SU-DHL-6 (cell line): ENCODE results near the gene MYO1H.

Experiments
- H2AFZ ChIP-seq: fragments of 200-600 bp; sonication (generic); 2 replicates; pipeline ENCODE4 v1.6.1; 2014; ENCODE audit warnings: low read depth, mild to moderate bottlenecking, moderate library complexity, mixed read lengths, antibody characterized with exemption, low read length; ENCODE audit not compliant: severe bottlenecking
- H3F3A ChIP-seq: fragments of 200-600 bp; shearing (Covaris generic); 2 replicates; pipeline ENCODE4 v1.6.0; 2016; ENCODE audit warnings: antibody characterized with exemption, mild to moderate bottlenecking; ENCODE audit not compliant: insufficient read depth
- H3K27ac ChIP-seq: fragments of 200-600 bp; sonication (generic); 2 replicates; pipeline ENCODE4 v1.5.1; 2016; ENCODE audit warnings: low read depth, mild to moderate bottlenecking, low read length, moderate library complexity, mixed read lengths
- H3K27me3 ChIP-seq: fragments of 200-600 bp; sonication (generic), shearing (Covaris generic); 2 replicates; pipeline ENCODE4 v1.6.0; 2014; ENCODE audit warnings: mild to moderate bottlenecking, low read length
- H3K36me3 ChIP-seq: fragments of 200-600 bp; sonication (generic); 2 replicates; pipeline ENCODE4 v1.6.1; 2014; ENCODE audit warnings: mild to moderate bottlenecking, low read length, mixed read lengths
- H3K4me2 ChIP-seq: fragments of 300-600, 200-600 bp; shearing (Covaris generic), sonication (generic); 2 replicates; pipeline ENCODE4 v1.6.0; 2014; ENCODE audit warnings: low read length, low read depth, mild to moderate bottlenecking; ENCODE audit not compliant: poor library complexity, severe bottlenecking
- H3K4me3 ChIP-seq: fragments of 200-600 bp; sonication (generic); 2 replicates; pipeline ENCODE4 v1.5.1; 2014; ENCODE audit warnings: antibody characterized with exemption, low read length, mild to moderate bottlenecking, mixed read lengths; ENCODE audit not compliant: insufficient read depth, poor library complexity, severe bottlenecking
- H3K79me2 ChIP-seq: fragments of 200-600 bp; sonication (generic); 2 replicates; pipeline ENCODE4 v1.6.1; 2014; ENCODE audit warnings: mild to moderate bottlenecking, low read length, moderate library complexity; ENCODE audit not compliant: insufficient read depth
- H3K9ac ChIP-seq: fragments of 200-600 bp; sonication (generic); 2 replicates; pipeline ENCODE4 v1.7.0; 2014; ENCODE audit warnings: mild to moderate bottlenecking, low read length
- H3K9me2 ChIP-seq: fragments of 200-600 bp; sonication (generic); replicated peaks from 2 replicates; pipeline ENCODE4 v1.6.1; 2014; ENCODE audit warnings: low read length; ENCODE audit not compliant: insufficient read depth
- H3K9me3 ChIP-seq: fragments of 200-600 bp; sonication (generic); 2 replicates; pipeline ENCODE4 v1.6.1; 2014; ENCODE audit warnings: low read length, mixed read lengths; ENCODE audit not compliant: insufficient read depth
- H4K20me1 ChIP-seq: fragments of 200-600 bp; sonication (generic); 2 replicates; pipeline ENCODE4 v1.6.1; 2014; ENCODE audit warnings: low read depth, mild to moderate bottlenecking, antibody characterized with exemption, low read length, moderate library complexity, mixed read lengths
- EZH2phosphoT487 ChIP-seq: fragments of 200-600 bp; sonication (generic), shearing (Covaris generic); conservative IDR thresholded peaks from 2 replicates; pipeline ENCODE4 v1.6.1; 2018; ENCODE audit warnings: mild to moderate bottlenecking, antibody characterized with exemption, low read length, moderate library complexity, mixed read lengths
- TF ChIP-seq, protein P1 (sequence below): fragments of 200-600 bp; sonication (generic); IDR thresholded peaks from one replicate; pipeline ENCODE4 v1.5.1; 2017; ENCODE audit warnings: antibody characterized with exemption, mild to moderate bottlenecking, low read length, moderate library complexity; ENCODE audit not compliant: insufficient read depth, poor library complexity, severe bottlenecking

MYO1H gene

DNA sequence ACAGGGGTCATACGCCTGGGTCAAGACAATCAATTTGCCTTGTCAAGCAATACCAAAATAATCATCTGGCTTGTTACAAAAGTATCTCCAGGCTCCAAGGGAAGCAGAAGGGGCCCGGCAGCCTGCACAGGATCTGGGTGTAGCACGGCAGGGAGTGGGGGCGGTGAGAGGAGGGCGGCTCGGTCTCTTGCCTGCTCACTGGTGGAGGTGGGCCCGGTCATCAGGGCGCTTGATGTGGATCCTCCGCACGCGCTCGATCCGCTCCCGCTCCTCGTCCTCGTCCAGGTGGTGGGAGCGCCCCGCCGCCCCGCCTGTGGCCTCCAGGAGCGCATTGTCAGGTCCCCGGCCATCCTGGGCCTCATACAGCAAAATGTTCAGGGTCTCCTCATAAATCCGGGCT lies 103.7 kb downstream of the MYO1H start:
- Histone ChIP-seq H3K27me3 (no peaks in the 10 kb centered on the region), H3K27ac (no peak overlapping the region), H3K9me3 (no peaks in the 10 kb centered on the region), H4K20me1 (no peaks in the 10 kb centered on the region), H3K79me2 (no peaks in the 10 kb centered on the region), H3K36me3 (0 out of 2 replicates have a peak, but pooled peaks cover 2% of the 10 kb centered on the region), H3K9ac (no peak overlapping the region), H3F3A (no peaks in the 10 kb centered on the region), H2AFZ (no peak overlapping the region), H3K9me2 (no peaks in the 10 kb centered on the region), H3K4me2 (no peak overlapping the region), H3K4me3 (no peak overlapping the region)
- TF ChIP-seq, protein P1, sequence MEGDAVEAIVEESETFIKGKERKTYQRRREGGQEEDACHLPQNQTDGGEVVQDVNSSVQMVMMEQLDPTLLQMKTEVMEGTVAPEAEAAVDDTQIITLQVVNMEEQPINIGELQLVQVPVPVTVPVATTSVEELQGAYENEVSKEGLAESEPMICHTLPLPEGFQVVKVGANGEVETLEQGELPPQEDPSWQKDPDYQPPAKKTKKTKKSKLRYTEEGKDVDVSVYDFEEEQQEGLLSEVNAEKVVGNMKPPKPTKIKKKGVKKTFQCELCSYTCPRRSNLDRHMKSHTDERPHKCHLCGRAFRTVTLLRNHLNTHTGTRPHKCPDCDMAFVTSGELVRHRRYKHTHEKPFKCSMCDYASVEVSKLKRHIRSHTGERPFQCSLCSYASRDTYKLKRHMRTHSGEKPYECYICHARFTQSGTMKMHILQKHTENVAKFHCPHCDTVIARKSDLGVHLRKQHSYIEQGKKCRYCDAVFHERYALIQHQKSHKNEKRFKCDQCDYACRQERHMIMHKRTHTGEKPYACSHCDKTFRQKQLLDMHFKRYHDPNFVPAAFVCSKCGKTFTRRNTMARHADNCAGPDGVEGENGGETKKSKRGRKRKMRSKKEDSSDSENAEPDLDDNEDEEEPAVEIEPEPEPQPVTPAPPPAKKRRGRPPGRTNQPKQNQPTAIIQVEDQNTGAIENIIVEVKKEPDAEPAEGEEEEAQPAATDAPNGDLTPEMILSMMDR, result no peak
- TF ChIP-seq EZH2phosphoT487, result no peak

DNA sequence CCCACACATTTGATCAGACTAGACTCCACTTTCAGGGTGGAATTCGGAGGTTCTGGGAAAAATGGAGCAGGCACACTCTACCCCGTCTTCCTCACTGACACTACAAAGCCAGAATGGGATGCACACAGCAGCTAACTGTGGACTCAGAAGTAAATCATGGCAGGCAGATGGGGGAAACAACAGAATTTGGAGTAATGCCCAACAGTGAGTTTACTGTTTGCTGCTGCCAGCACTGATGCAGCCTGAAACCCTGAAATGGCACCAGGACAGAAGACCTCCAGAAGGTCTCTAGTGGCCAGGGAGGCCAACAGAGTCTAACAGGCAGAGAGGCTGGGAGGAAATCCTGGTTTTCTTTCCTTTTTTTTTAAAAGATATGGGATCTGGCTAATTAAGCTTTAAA lies 104.8 kb downstream of the MYO1H start:
- H3K36me3 ChIP-seq, result peaks cover 7% of the 10 kb centered on the region; the same call in 1 of the 2 replicates

DNA sequence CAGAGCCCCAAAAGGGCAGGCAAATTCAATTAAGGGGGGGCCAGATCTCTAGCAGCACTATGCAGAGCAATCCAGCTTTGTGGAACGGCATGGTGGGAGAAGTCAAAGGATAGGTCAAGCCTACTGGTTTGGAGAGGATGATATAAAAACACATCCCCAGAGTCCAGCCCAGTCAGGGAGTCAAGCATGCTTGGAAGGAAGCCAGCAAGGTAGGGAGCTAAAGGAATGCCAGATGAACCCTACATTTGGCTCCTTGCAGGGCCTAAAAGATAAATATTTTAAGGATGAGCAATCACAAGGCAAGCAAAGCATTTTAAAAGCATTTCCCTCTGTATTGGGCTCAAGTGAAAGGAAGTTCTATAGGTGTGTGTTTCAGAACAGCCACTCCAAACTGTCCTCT lies 108.0 kb downstream of the MYO1H start:
- Histone ChIP-seq H3K9ac (no peak overlapping the region), H3K27ac (no peak overlapping the region), H2AFZ (no peak overlapping the region), H3K4me3 (no peak overlapping the region), H3K27me3 (no peaks in the 10 kb centered on the region), H3K9me2 (no peaks in the 10 kb centered on the region), H3K79me2 (peaks cover 6% of the 10 kb centered on the region; the same call in 1 of the 2 replicates), H3F3A (no peaks in the 10 kb centered on the region), H3K36me3 (peaks cover 7% of the 10 kb centered on the region; the same call in 1 of the 2 replicates), H3K4me2 (no peak overlapping the region), H4K20me1 (no peaks in the 10 kb centered on the region), H3K9me3 (no peaks in the 10 kb centered on the region)
- TF ChIP-seq EZH2phosphoT487, result no peak
- TF ChIP-seq, protein P1, result no peak

More for the DNA sequence above, 104.8 kb downstream of the MYO1H start:
- no peak overlapping the region for H3K27ac ChIP-seq
- H4K20me1 ChIP-seq, result no peaks in the 10 kb centered on the region
- no peaks in the 10 kb centered on the region for H3K9me3 ChIP-seq
- no peak overlapping the region for H3K4me2 ChIP-seq
- no peaks in the 10 kb centered on the region for H3K27me3 ChIP-seq
- H3K9me2 ChIP-seq, result no peaks in the 10 kb centered on the region
- H3K79me2 ChIP-seq, result no peaks in the 10 kb centered on the region
- H3K4me3 ChIP-seq, result no peak overlapping the region
- no peak overlapping the region for H3K9ac ChIP-seq
- H2AFZ ChIP-seq, result no peak overlapping the region
- no peaks in the 10 kb centered on the region for H3F3A ChIP-seq
- TF ChIP-seq EZH2phosphoT487, result no peak
- TF ChIP-seq, protein P1, result no peak

DNA sequence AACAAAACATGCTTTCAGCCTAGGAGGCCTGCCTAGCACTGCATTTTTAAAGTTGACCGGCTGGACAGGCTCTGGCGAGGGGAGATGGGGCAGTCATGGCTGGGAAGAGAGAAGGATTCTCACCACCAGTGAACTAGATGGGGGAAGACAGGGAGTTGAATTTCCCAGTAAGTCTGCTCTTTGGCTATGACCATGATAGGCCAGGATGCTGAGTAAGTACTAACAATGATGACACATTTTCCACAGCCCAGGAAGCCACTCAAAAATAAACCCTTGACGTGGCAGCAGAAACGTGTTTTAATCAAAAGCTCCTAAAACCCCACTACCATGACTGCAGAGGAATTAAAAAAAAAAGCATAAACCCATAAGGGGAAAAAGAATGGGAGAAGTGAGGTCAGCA lies 110.4 kb downstream of the MYO1H start:
- Histone ChIP-seq H3K9me2 (no peaks in the 10 kb centered on the region), H3K36me3 (peaks cover 7% of the 10 kb centered on the region; the same call in 1 of the 2 replicates), H3K27me3 (no peaks in the 10 kb centered on the region), H3K27ac (no peak overlapping the region), H3K4me2 (no peak overlapping the region), H3K4me3 (no peak overlapping the region), H3F3A (no peaks in the 10 kb centered on the region), H3K9ac (no peak overlapping the region), H3K9me3 (no peaks in the 10 kb centered on the region), H4K20me1 (no peaks in the 10 kb centered on the region), H2AFZ (no peak overlapping the region), H3K79me2 (peaks cover 27% of the 10 kb centered on the region)
- TF ChIP-seq, protein P1, result no peak
- TF ChIP-seq EZH2phosphoT487, result no peak
